BJ (cell line): ENCODE measurements around the gene CFAP54. TPM values are rescaled to one million over a fixed set of nuclear protein-coding genes. Genes with fewer than 3 reads are reported as not detected.

Experiments
- CTCF ChIA-PET: fragments of 350-600 bp; formaldehyde crosslinking; extraction: SDS; loops from one replicate; lab custom pipeline; 2021; ENCODE audit warnings: antibody characterized with exemption, inconsistent platforms; lab: Yijun Ruan, JAX
- POLR2A ChIA-PET: fragments of 300-600 bp; sonication (Branson Sonifier 250); formaldehyde crosslinking; extraction: SDS; loops from one replicate; lab custom pipeline; 2021; ENCODE audit warnings: antibody characterized with exemption; lab: Charles Lee
- DNase-seq: peaks from one replicate; pipeline ENCODE4 v3.0.0-alpha.2; 2011; ENCODE audit warnings: low read depth
- H3K27me3 ChIP-seq: 2 replicates; pipeline ENCODE4 v1.6.0; 2011; ENCODE audit warnings: low read length; ENCODE audit not compliant: control insufficient read depth, insufficient read depth
- H3K36me3 ChIP-seq: 2 replicates; pipeline ENCODE4 v1.5.1; 2011; ENCODE audit warnings: low read length; ENCODE audit not compliant: control insufficient read depth, insufficient read depth
- H3K4me3 ChIP-seq: 2 replicates; pipeline ENCODE4 v1.5.1; 2011; ENCODE audit warnings: low read depth, mild to moderate bottlenecking, control low read depth, low read length
- CTCF ChIP-seq: IDR thresholded peaks from 2 replicates; pipeline ENCODE4 v1.5.1; 2011; ENCODE audit warnings: low read depth, mild to moderate bottlenecking, control low read depth, inconsistent platforms, low read length, moderate library complexity; ENCODE audit not compliant: insufficient read depth
- polyA plus RNA-seq: library from polyadenylated mRNA; depleted of rRNA; stranded (reverse); fragments of >200 nt; gene quantifications from 2 replicates; pipeline ENCODE4 v1.2.3, GENCODE V29; 2011

CFAP54 gene
- polyA plus RNA-seq, 1 experiment = 0.38 TPM

GRCh38 chr12:96687719-96688118 lies 198.3 kb downstream of the CFAP54 start:
- CTCF ChIA-PET = interaction anchor here (1.2 kb wide), 1 partner anchor 277 kb away, joined by 5 read pairs; no protein-coding TSS in a partner anchor
- POLR2A ChIA-PET = no interaction called here
- no peaks in the 10 kb centered on the region for H3K27me3 ChIP-seq

GRCh38 chr12:96698521-96698920 lies 209.1 kb downstream of the CFAP54 start:
- DNase-seq = no peak
- CTCF ChIA-PET = no interaction called here
- POLR2A ChIA-PET = no interaction called here
- 0 out of 2 replicates have a peak, but pooled peaks have one; percentile 15 for TF ChIP-seq CTCF
- no peaks in the 10 kb centered on the region for H3K27me3 ChIP-seq
- H3K36me3 ChIP-seq = no peaks in the 10 kb centered on the region
- H3K4me3 ChIP-seq = no peak overlapping the region

More at GRCh38 chr12:96687719-96688118, 198.3 kb downstream of the CFAP54 start:
- no peak for DNase-seq
- Histone ChIP-seq H3K36me3 (no peaks in the 10 kb centered on the region), H3K4me3 (no peak overlapping the region)
- TF ChIP-seq CTCF = no peak

GRCh38 chr12:96698965-96699364 lies 209.6 kb downstream of the CFAP54 start:
- ChIA-PET POLR2A (no interaction called here), CTCF (no interaction called here)
- no peak overlapping the region for H3K4me3 ChIP-seq
- no peaks in the 10 kb centered on the region for H3K36me3 ChIP-seq
- no peak for TF ChIP-seq CTCF
- H3K27me3 ChIP-seq = no peaks in the 10 kb centered on the region
- no peak for DNase-seq

- no peaks in the 10 kb centered on the region for H3K27me3 ChIP-seq
- H3K4me3 ChIP-seq = no peak overlapping the region
- POLR2A ChIA-PET = no interaction called here
- no peaks in the 10 kb centered on the region for H3K36me3 ChIP-seq
- CTCF ChIA-PET = no interaction called here
- no peak for TF ChIP-seq CTCF
- no peak for DNase-seq
These were observed 212.5 kb downstream of the CFAP54 start for GRCh38 chr12:96701856-96702255.

- no peaks in the 10 kb centered on the region for H3K36me3 ChIP-seq
- H3K27me3 ChIP-seq = no peaks in the 10 kb centered on the region
- ChIA-PET POLR2A (no interaction called here), CTCF (no interaction called here)
- no peak overlapping the region for H3K4me3 ChIP-seq
- TF ChIP-seq CTCF = 0 out of 2 replicates have a peak, but pooled peaks have one; percentile 13
- no peak for DNase-seq
These were observed 220.9 kb downstream of the CFAP54 start for GRCh38 chr12:96710127-96710745.
